ENCODE measurements around the gene RAD51B.

The RAD51B gene

GRCh38 chr14:68349900-68350629 lies 530.5 kb downstream of the RAD51B start:
- peak; percentile 85 for DNase-seq

GRCh38 chr14:68355415-68355814 lies 535.8 kb downstream of the RAD51B start:
- DNase-seq, result no peak

- DNase-seq, result no peak
Observed at GRCh38 chr14:68357777-68358176, 538.2 kb downstream of the RAD51B start.

- DNase-seq, result no peak
Observed at GRCh38 chr14:68358500-68358899, 538.9 kb downstream of the RAD51B start.

- DNase-seq, result no peak
Observed at GRCh38 chr14:68359022-68359836, 539.6 kb downstream of the RAD51B start.

GRCh38 chr14:68359837-68360552 lies 540.4 kb downstream of the RAD51B start:
- no peak for DNase-seq

GRCh38 chr14:68361231-68361630 lies 541.7 kb downstream of the RAD51B start:
- no peak for DNase-seq

DNA sequence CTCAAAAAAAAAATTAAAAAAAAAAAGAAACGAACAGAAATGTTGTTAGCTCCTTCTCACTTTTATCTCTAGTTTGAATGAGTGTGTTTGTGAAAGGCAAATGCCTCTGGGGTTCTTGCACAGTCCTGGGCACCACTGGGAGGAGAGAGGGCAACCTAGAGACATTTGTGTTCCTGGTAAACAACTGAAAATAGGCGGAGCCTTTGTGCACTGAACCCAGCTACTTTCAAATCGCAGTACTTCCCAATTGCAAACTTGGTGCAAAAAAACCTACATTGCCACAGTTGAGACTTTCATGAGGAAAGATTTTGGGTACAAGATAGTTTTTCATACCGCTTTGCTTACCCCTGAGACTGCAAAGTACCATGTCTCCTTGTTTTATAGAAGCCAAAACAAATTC lies 543.3 kb downstream of the RAD51B start:
- no peak for DNase-seq

DNA sequence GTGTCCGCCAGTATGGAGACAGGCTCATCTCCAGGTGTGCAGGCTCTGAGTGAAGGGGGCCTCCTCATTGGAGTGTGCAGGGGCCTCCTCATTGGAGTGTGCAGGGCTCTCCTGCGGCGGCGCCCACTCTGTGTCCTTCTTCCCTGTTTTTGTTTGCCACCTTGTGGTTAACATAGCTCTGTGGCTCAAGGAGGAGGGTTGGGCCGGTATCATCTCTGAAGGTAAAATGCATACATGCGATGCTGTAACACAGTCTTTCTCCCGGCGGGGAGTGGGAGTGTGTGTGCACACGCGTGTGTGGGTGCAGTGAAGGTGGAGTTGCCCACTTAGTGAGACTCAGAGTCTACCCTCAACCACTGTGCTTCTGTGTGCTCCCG lies 543.9 kb downstream of the RAD51B start:
- no peak for DNase-seq

- DNase-seq, result no peak
Observed at GRCh38 chr14:68363843-68364767, 544.5 kb downstream of the RAD51B start.

DNA sequence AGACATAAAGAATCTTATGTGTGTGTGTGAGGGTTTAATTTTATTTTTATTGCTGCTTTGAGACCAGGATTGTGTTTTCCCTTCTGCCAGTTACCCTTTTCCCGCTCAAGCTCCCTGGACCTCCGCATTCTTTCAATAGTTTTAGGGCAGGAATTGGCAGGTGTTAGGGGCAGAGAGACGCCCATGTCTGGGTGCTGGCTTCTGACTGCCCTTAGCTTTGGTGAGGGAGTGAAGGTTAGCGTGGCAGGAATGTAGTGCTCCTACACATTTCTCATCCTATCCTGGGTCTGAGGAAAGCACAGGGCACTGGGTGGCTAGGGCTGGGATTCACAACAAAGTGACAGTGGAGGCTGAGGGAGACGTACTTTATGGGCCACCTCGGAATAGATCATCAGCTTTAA lies 545.2 kb downstream of the RAD51B start:
- DNase-seq, result no peak

GRCh38 chr14:68365228-68365627 lies 545.6 kb downstream of the RAD51B start:
- no peak for DNase-seq

- DNase-seq, result no peak
Observed at GRCh38 chr14:68366656-68367055, 547.1 kb downstream of the RAD51B start.

DNA sequence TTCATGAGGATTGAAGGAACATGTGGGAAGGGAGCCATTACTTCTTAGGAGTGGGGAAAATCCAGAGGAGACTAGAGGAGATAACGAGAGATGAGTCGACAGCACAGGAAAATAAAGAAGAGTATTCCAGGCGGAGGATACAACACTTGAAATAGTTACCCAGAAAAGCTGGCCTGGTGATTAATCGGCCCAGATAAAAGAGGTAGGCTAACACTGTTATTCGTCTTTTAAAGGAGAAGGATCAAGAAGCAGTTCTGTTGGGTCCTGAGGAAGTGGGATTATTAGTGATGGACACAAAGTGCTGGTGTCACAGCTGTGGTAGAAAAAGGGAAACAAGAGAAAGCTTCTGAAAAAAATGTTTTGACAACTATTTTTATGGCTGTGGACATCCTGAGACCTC lies 548.0 kb downstream of the RAD51B start:
- no peak for DNase-seq

DNA sequence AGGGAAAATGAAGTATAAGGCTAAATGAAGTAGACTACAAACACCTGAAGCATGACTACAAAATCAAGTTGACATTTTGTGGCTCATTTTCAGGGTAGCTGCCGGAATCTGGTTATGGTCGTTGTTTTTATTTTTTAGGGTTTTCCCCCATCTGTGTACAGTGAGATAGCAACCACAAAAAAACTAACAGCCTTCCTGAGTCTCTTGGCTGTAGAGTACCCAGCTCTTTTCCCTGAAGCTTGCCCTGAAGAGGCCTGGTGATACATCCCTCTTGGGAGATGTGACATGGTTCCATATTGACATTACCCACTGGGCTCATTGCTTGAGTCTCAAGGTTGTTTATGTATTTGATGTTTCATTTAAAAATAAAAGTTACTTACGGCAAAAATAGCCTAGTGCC lies 549.3 kb downstream of the RAD51B start:
- DNase-seq, result no peak

GRCh38 chr14:68369281-68370056 lies 549.9 kb downstream of the RAD51B start:
- DNase-seq, result no peak

DNA sequence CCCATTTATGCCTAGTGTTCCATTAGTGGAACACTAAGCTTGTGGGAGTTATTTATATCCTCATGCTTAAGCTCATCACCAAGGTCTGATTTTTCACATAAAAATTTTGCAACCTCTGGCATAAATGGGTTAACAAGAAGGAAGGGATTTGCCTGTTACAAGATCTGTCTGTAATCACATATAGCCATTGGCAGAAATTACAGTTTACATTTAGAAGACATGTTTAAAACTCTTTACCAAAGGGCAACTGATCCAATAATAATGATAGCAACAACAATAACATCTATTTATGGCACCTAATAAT lies 550.4 kb downstream of the RAD51B start:
- DNase-seq, result no peak

GRCh38 chr14:68372368-68372767 lies 552.8 kb downstream of the RAD51B start:
- DNase-seq, result no peak

GRCh38 chr14:68373124-68373646 lies 553.6 kb downstream of the RAD51B start:
- no peak for DNase-seq

DNA sequence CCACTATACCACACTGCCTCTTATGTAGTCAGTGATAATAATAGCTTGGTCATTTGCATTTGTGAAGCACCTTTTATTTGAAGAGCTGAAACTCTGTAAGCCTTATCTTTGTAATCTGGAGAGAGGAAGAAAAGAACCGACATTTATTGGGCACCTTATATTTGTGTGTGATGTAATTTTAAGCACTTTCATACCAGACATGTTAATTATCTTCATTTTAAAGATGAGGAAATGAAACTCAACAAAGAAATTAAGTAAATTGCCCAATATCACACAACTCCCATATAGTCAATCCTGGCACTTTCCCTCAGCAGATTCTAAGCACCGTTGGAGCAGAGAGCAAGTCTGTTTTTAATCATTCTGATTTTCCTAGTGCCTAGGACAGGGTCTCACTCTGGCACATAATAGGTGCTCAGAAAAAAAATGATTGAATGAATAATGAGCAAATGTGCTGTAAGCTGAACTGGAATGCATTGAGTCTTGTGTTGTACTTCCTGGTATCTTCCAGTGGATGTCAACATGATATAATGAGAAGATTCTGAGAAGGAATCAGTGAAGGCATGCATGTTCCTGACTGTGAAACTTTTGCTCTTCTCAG lies 554.4 kb downstream of the RAD51B start:
- DNase-seq, result no peak

DNA sequence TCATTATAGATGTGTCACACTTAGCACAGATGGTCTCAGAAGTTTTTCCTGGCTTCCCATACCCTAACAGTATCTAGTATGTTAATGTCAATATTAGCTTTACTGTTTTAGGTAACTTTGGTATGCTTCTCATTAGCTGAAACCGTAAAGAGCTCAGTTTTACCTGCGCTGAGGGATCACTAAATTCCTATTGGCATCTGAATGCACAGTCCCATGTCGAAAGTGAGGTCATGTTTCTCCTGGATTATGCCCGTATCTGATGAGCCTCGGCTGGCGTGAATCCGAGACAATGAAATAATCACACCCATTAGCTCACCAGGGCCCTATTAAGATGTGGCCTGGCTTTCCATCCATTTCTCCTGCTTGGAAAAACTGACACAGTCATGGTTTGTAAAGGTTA lies 555.1 kb downstream of the RAD51B start:
- no peak for DNase-seq
